Parietal lobe (tissue), 2 donors: ENCODE data around the gene RETREG1. TPM values are rescaled to one million over a fixed set of nuclear protein-coding genes. Genes with fewer than 3 reads are reported as not detected.

Experiments
- small RNA-seq: library from RNA; depleted of rRNA; stranded (forward); fragments of <200 nt; gene quantifications from one replicate; pipeline ENCODE3, GENCODE V24; 2014; ENCODE audit warnings: low replicate concordance
- total RNA-seq: library from RNA; depleted of rRNA; stranded (reverse); fragments of >200 nt; gene quantifications from one replicate; pipeline ENCODE4 v1.2.3, GENCODE V29; 2014

The RETREG1 gene
- 67.9 TPM for total RNA-seq

DNA sequence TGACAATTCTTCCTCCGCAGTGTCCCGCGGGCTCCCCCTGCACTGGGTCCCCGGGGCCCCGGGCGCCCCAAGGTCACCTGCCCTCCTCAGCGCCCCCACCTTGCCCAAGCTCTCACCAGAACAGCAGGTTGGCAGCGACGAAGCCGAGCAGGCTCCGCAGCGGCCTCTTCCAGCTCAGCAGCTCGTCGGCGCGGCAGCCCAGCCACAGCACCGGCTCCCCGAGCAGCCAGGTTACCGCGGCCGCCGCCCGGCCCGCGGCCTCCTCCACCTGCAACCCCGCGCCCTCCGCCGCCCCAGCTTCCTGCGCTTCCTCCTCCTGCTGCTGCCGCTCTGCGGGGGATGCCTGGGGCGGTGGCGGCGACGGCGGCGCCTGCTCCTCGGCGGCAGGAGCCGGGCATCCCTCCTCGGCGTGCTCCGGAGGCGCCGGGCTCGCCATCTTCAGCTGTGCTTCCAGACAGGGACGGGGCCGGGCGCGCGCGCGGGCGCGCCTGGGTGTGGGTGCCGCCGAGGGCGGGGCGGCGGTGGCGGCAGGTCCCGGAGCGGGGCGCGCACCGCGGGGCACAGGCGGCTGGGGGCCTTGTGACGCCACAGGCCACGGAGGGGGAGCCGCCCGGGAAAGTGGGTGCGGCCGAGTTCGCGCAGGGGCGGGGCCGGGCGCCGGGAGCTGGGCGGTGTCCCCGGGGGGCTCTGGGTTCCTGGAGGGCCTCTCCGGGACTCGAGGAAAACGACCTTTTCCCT, at the start of gene RETREG1:
Gene RETREG1 (minus strand): TSS at position 462 of the 738 bp plus-strand sequence. CDS start 26 bp downstream, at position 436.

GRCh38 chr5:16465544-16466432, 151.0 kb downstream of the RETREG1 start, which contains the start of gene ZNF622:
Gene ZNF622 (minus strand): TSS chr5:16465800. CDS start chr5:16465665, 135 bp downstream.

Small RNAs within 50 kb of the gene (small RNA-seq; reads per million reads assigned to genes)
- gene RF00019: not detected

Other genes with a start within 250 kb of the RETREG1 start
- 24.1 TPM for gene ZNF622, start 151.2 kb downstream of the RETREG1 start, total RNA-seq